HCEC 1CT (cell line): Measurements from ENCODE around the gene MAB21L1.

Source experiments
- DNase-seq: peaks from one replicate; pipeline ENCODE4 v3.0.0-alpha.2; 2017

The MAB21L1 gene

GRCh38 chr13:35479038-35479492 is 2.6 kb upstream of the MAB21L1 start:
- DNase-seq = no peak

GRCh38 chr13:35478271-35479037 is 2.0 kb upstream of the MAB21L1 start:
- no peak for DNase-seq

- DNase-seq = no peak
These were observed 977 bp upstream of the MAB21L1 start for GRCh38 chr13:35477386-35477946.

GRCh38 chr13:35475212-35475959 is 1.1 kb downstream of the MAB21L1 start:
- DNase-seq = no peak

- no peak for DNase-seq
These were observed 1.8 kb downstream of the MAB21L1 start for GRCh38 chr13:35474496-35475211.

- no peak for DNase-seq
These were observed 2.7 kb downstream of the MAB21L1 start for GRCh38 chr13:35473802-35474201.

- DNase-seq = no peak
These were observed 3.2 kb downstream of the MAB21L1 start for GRCh38 chr13:35473206-35473775.

GRCh38 chr13:35472323-35472881 is 4.1 kb downstream of the MAB21L1 start:
- no peak for DNase-seq

- no peak for DNase-seq
These were observed 4.7 kb downstream of the MAB21L1 start for GRCh38 chr13:35471706-35472322.

GRCh38 chr13:35470671-35471661 is 5.5 kb downstream of the MAB21L1 start:
- DNase-seq = no peak

- DNase-seq = no peak
These were observed 6.5 kb downstream of the MAB21L1 start for GRCh38 chr13:35469806-35470525.

GRCh38 chr13:35468195-35468594 is 8.3 kb downstream of the MAB21L1 start:
- DNase-seq = no peak

GRCh38 chr13:35465371-35465770 is 11.1 kb downstream of the MAB21L1 start:
- no peak for DNase-seq

- no peak for DNase-seq
These were observed 16.4 kb downstream of the MAB21L1 start for GRCh38 chr13:35460061-35460460.

GRCh38 chr13:35457258-35457657 is 19.2 kb downstream of the MAB21L1 start:
- no peak for DNase-seq

- no peak for DNase-seq
These were observed 21.5 kb downstream of the MAB21L1 start for GRCh38 chr13:35455022-35455421.

GRCh38 chr13:35449821-35450220 is 26.7 kb downstream of the MAB21L1 start:
- DNase-seq = no peak

GRCh38 chr13:35448465-35448864 is 28.0 kb downstream of the MAB21L1 start:
- no peak for DNase-seq
